A549 (cell line): Measurements from ENCODE around the gene PPIE.

Experiments used
- JUN ChIP-seq, 2 experiments: fragments of >200 bp; sonication (Bioruptor Twin); formaldehyde crosslinking; IDR thresholded peaks; 2 replicates in 1 of 2; 3 replicates in 1 of 2; pipeline ENCODE4 v1.6.1; 2016 to 2017
- POLR2A ChIP-seq: IDR thresholded peaks from 2 replicates; pipeline ENCODE4 v1.6.1; 2012; ENCODE audit warnings: mild to moderate bottlenecking, low read length

DNA sequence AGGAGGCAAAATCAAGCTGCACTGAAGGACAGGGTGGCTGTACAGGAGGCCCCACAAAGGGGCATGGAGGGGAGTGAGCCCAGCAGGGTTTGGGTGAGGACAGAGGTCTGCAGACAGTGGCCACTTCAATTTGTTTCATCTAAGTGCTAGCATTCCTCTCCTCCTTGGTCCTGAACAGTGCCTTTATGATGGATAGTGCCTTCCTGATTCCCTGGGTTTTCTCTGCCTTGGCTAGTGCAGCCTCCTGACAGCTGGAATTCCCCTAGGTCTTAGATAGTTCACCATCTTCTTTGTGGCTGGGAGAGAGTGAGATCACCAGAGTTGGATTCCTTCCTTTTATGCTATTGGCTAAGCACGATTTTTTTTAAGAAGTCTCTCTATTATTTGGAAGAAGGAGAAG, 43.7 kb upstream of the PPIE start:
- TF ChIP-seq POLR2A (no peak), JUN (IDR thresholded peaks at IDR 0.05) (no peak)
